Retinal pigment epithelial cell (primary cell): ENCODE measurements around the gene SHROOM3.

Experiments
- DNase-seq: peaks from one replicate; pipeline ENCODE4 v3.0.0-alpha.2; 2010; ENCODE audit warnings: low read depth
- H3K4me3 ChIP-seq: 2 replicates; pipeline ENCODE4 v1.5.1; 2011; ENCODE audit warnings: mild to moderate bottlenecking, low read length, control low read depth, moderate library complexity
- TF ChIP-seq, protein P1 (sequence below): conservative IDR thresholded peaks from 2 replicates; pipeline ENCODE4 v1.5.1; 2011; ENCODE audit warnings: low read depth, low read length, control low read depth, inconsistent platforms

The SHROOM3 gene

DNA sequence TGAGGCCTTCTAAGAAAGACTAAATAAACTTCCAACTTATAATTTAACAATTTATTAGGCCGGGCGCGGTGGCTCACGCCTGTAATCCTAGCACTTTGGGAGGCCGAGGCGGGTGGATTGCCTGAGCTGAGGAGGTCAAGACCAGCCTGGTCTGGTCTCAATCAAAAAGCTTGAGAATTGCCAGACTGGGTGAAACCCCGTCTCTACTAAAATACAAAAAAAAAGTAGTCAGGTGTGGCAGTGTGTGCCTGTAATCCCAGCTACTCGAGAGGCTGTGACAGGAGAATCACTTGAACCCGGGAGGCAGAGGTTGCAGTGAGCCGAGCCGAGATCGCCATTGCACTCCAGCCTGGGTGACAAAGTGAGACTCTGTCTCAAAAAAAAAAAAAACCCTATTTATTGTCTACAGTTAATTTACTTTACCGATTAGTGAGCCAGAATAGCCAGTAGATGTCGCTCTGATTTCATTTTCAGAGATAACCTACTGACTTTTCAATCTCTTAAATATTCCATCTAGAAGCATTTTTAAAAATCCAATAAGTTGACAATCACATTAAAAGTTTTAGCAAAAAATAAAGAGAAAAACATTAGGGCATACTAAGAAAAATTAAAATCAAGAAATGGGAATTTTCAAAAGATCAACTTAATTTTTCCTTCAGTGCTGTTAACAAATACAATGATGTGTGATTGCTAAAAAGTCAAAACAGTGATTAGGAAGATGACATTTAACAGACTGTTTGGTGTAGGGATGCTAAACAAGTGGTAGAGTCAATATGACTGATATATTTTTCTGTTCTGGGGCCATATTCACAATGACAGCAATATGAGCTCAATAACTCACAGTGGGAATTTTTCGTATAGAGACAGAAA, 4.3 kb upstream of the SHROOM3 start:
- H3K4me3 ChIP-seq = peak overlapping the region; percentile 13
- TF ChIP-seq, protein P1, sequence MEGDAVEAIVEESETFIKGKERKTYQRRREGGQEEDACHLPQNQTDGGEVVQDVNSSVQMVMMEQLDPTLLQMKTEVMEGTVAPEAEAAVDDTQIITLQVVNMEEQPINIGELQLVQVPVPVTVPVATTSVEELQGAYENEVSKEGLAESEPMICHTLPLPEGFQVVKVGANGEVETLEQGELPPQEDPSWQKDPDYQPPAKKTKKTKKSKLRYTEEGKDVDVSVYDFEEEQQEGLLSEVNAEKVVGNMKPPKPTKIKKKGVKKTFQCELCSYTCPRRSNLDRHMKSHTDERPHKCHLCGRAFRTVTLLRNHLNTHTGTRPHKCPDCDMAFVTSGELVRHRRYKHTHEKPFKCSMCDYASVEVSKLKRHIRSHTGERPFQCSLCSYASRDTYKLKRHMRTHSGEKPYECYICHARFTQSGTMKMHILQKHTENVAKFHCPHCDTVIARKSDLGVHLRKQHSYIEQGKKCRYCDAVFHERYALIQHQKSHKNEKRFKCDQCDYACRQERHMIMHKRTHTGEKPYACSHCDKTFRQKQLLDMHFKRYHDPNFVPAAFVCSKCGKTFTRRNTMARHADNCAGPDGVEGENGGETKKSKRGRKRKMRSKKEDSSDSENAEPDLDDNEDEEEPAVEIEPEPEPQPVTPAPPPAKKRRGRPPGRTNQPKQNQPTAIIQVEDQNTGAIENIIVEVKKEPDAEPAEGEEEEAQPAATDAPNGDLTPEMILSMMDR = peak; percentile 64
- DNase-seq = no peak

DNA sequence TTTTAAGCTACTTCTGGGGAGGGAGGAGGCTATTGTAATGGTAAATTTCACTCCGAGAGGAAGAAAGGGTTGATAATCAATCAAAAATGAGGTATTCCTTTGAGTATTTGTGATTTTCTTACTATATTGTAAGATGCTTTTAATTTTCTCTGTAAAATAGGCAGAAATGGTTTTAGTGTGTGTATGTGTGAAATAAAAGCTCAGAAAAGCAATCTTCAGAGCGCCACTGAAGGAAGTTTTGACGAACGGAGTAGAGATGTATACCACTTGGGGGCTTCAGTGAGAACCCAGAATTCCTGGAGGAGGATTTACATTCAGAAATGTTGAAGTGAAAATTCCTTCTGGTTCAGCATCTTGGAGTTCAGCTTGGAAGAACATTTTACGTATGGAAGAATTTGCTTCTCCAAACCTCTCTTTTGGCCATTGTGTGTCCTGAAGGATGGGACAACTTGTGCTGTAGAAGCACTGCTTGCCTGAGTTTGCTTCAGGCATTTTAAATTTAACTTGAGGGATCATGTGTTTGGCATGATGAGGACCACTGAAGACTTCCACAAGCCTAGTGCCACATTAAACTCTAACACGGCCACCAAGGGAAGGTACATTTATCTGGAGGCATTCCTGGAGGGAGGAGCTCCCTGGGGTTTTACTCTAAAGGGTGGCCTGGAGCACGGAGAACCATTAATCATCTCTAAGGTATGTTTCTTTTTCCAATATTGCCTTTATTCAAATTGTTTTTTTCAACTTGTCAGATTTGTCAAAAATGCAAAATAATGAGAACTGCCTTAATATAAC, 695 bp downstream of the SHROOM3 start:
- peak overlapping the region; percentile 80 for H3K4me3 ChIP-seq
- TF ChIP-seq, protein P1 = peak; percentile 38
- no peak for DNase-seq

DNA sequence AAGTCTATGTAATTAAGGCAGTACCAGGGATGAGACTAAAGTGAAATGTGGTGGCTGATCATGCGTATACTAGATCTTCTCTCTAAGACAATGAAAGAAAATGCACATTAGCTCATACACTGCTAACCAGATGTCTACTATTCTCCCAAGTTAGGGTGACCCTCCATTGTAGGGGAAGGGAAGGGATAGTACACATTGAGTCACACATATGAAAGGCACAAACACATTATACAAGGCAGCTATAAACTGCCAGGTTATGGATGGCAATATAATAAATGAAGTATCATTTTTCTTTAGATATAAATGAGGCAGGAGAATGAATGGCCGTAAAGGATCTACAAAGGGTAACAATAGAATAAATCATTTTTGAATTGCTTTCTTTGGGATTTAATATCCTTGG, 4.5 kb downstream of the SHROOM3 start:
- TF ChIP-seq, protein P1 = no peak
- DNase-seq = no peak
- no peak overlapping the region for H3K4me3 ChIP-seq

DNA sequence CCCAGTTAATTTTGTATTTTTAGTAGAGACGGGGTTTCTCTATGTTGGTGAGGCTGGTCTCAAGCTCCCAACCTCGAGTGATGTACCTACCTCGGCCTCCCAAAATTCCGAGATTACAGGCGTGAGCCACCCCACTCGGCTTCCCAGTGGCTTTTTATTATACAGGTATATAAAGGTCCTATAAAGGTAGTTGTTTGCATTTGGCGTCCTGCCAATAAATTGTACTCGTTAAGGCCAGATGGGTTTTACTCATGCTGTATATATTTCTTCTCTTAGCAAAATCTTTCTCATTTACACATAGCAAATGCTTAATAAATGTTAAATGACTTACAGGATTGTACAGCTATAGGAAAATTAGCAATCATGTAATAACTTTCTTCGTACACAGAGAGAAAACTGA, 6.9 kb downstream of the SHROOM3 start:
- no peak for DNase-seq
- H3K4me3 ChIP-seq = no peak overlapping the region
- TF ChIP-seq, protein P1 = no peak

DNA sequence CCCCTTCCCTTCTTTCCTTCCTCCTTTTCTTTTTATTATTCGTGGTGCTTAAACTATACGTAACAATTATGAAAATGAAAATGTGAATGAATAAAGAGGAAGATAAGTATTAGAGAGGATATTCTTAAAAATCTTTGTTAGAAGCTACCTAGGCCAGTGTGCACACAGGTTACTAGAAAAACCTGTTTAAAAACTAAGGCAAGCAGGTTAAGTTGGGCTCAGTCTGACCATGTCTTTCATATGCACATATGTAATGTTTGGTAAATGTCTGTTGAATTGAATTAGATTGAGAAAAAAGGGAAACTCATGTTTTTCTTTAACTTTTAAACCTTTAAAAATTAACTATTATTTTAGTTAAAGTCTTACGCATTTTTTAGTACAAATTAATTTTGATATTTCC, 7.8 kb downstream of the SHROOM3 start:
- no peak overlapping the region for H3K4me3 ChIP-seq
- DNase-seq = no peak
- TF ChIP-seq, protein P1 = no peak

DNA sequence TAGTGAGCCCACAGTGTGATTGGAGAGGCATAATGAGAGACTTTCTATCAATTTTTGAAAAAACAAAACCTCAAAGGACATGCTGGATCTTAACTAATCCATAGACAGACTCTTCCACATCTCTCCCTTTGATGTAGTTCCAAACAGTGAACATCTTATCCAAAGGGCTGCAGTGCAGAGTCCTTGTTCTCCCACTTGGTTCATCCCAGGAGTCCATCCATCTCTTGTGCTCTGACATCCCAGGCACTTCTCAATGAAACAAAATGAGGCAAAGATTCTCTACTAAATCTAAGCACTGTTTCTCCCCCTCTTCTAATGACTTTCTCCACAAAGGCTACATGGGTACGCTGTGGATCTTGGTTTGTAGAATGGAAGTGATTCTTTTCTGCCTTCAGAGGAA, 8.3 kb downstream of the SHROOM3 start:
- TF ChIP-seq, protein P1 = no peak
- no peak overlapping the region for H3K4me3 ChIP-seq
- no peak for DNase-seq
